Fibroblast of peridontal ligament (primary cell): ENCODE results near the gene MINAR2.

Experiments used
- DNase-seq: peaks from one replicate; pipeline ENCODE4 v3.0.0-alpha.2; 2010; ENCODE audit errors: extremely low read depth

MINAR2 gene

GRCh38 chr5:129747572-129748407 lies at the start of gene MINAR2:
TSS of gene MINAR2 (plus strand) at chr5:129748094. CDS start at chr5:129748191, 97 bp downstream.
- DNase-seq: no peak

- DNase-seq: peak; percentile 24
Observed at GRCh38 chr5:129698661-129699060, 49.2 kb upstream of the MINAR2 start.

- peak; percentile 71 for DNase-seq
Observed at GRCh38 chr5:129716235-129716634, 31.7 kb upstream of the MINAR2 start.

GRCh38 chr5:129716651-129717050 lies 31.2 kb upstream of the MINAR2 start:
- DNase-seq: peak; percentile 67

- no peak for DNase-seq
Observed at GRCh38 chr5:129717751-129718310, 30.1 kb upstream of the MINAR2 start.

GRCh38 chr5:129718471-129719090 lies 29.3 kb upstream of the MINAR2 start:
- peak; percentile 60 for DNase-seq

GRCh38 chr5:129724222-129724621 lies 23.7 kb upstream of the MINAR2 start:
- DNase-seq: no peak

- no peak for DNase-seq
Observed at GRCh38 chr5:129724647-129725046, 23.2 kb upstream of the MINAR2 start.

- DNase-seq: no peak
Observed at GRCh38 chr5:129739773-129740172, 8.1 kb upstream of the MINAR2 start.

- no peak for DNase-seq
Observed at GRCh38 chr5:129743541-129744187, 4.2 kb upstream of the MINAR2 start.

GRCh38 chr5:129745997-129746396 lies 1.9 kb upstream of the MINAR2 start:
- no peak for DNase-seq

GRCh38 chr5:129746876-129747275 lies 1.0 kb upstream of the MINAR2 start:
- DNase-seq: no peak

GRCh38 chr5:129748913-129749880 lies 1.3 kb downstream of the MINAR2 start:
- peak; percentile 11 for DNase-seq

GRCh38 chr5:129760636-129761325 lies 12.9 kb downstream of the MINAR2 start:
- DNase-seq: no peak

- no peak for DNase-seq
Observed at GRCh38 chr5:129763651-129764050, 15.8 kb downstream of the MINAR2 start.

GRCh38 chr5:129766798-129767197 lies 18.9 kb downstream of the MINAR2 start:
- no peak for DNase-seq

GRCh38 chr5:129767927-129768380 lies 20.1 kb downstream of the MINAR2 start:
- DNase-seq: peak; percentile 96

GRCh38 chr5:129768735-129769134 lies 20.8 kb downstream of the MINAR2 start:
- DNase-seq: no peak

- DNase-seq: no peak
Observed at GRCh38 chr5:129770024-129770820, 22.3 kb downstream of the MINAR2 start.
